WTC11 (cell line): ENCODE results near the gene UBR2. TPM values are rescaled to one million over a fixed set of nuclear protein-coding genes. Genes with fewer than 3 reads are reported as not detected.

Experiments
- ATAC-seq: fragments of 200-7000 bp; cut with Tn5 transposase; 2 replicates; pipeline ENCODE4 v1.10.0; 2021; ENCODE audit warnings: mild to moderate bottlenecking, moderate library complexity
- CTCF ChIA-PET: fragments of 300-600 bp; sonication (Branson Sonifier 250); formaldehyde crosslinking; loops from one replicate; lab custom pipeline; 2021; ENCODE audit warnings: antibody characterized with exemption; lab: Charles Lee
- POLR2A ChIA-PET: fragments of 350-600 bp; sonication (Branson Sonifier 250); formaldehyde crosslinking; loops from one replicate; lab custom pipeline; 2021; ENCODE audit warnings: antibody characterized with exemption; lab: Charles Lee
- DNase-seq: peaks from one replicate; pipeline ENCODE4 v3.0.0; 2021; ENCODE audit warnings: low spot score
- H3K27ac Mint-ChIP-seq: 2 replicates; pipeline ENCODE4 v1.8.0; 2021; ENCODE audit warnings: mixed read lengths
- H3K27me3 Mint-ChIP-seq: 2 replicates; pipeline ENCODE4 v1.8.0; 2021; ENCODE audit warnings: low read depth, mild to moderate bottlenecking, moderate library complexity, mixed read lengths
- H3K36me3 Mint-ChIP-seq: 2 replicates; pipeline ENCODE4 v1.8.0; 2021; ENCODE audit warnings: mixed read lengths
- H3K4me1 Mint-ChIP-seq: 2 replicates; pipeline ENCODE4 v1.8.0; 2022; ENCODE audit warnings: mixed read lengths
- H3K4me3 Mint-ChIP-seq: 2 replicates; pipeline ENCODE4 v1.8.0; 2021; ENCODE audit warnings: mild to moderate bottlenecking, moderate library complexity, mixed read lengths
- H3K9me3 Mint-ChIP-seq: 2 replicates; pipeline ENCODE4 v1.8.0; 2021; ENCODE audit warnings: mixed read lengths
- ATF1 ChIP-seq: sonication (generic); formaldehyde crosslinking; IDR thresholded peaks from 2 replicates; pipeline ENCODE4 v1.8.1; 2023; ENCODE audit warnings: mild to moderate bottlenecking, moderate library complexity, missing genetic modification reagents
- CBFB ChIP-seq: sonication (generic); formaldehyde crosslinking; IDR thresholded peaks from 2 replicates; pipeline ENCODE4 v1.8.1; 2022; ENCODE audit warnings: mild to moderate bottlenecking, low read depth, missing genetic modification reagents
- CREM ChIP-seq: sonication (generic); formaldehyde crosslinking; IDR thresholded peaks from 2 replicates; pipeline ENCODE4 v1.8.1; 2022; ENCODE audit warnings: mild to moderate bottlenecking, missing genetic modification reagents, moderate library complexity
- ELF4 ChIP-seq: sonication (generic); formaldehyde crosslinking; IDR thresholded peaks from 2 replicates; pipeline ENCODE4 v1.8.1; 2022; ENCODE audit warnings: low read depth, mild to moderate bottlenecking, moderate library complexity, missing genetic modification reagents
- EMX1 ChIP-seq: fragments of 250-450 bp; sonication (Bioruptor Pico); IDR thresholded peaks from 2 replicates; pipeline ENCODE4 v1.8.0; 2021; ENCODE audit warnings: mild to moderate bottlenecking
- FOXJ3 ChIP-seq: sonication (generic); formaldehyde crosslinking; IDR thresholded peaks from 2 replicates; pipeline ENCODE4 v1.9.0; 2021; ENCODE audit warnings: missing genetic modification reagents, mild to moderate bottlenecking, borderline replicate concordance
- IRF2 ChIP-seq: sonication (generic); formaldehyde crosslinking; IDR thresholded peaks from 2 replicates; pipeline ENCODE4 v1.8.0; 2022; ENCODE audit warnings: low read depth, missing genetic modification reagents, borderline replicate concordance
- NFE2L1 ChIP-seq: sonication (generic); formaldehyde crosslinking; IDR thresholded peaks from 2 replicates; pipeline ENCODE4 v1.8.1; 2023; ENCODE audit warnings: missing genetic modification reagents
- NFYB ChIP-seq: sonication (generic); formaldehyde crosslinking; conservative IDR thresholded peaks from 2 replicates; pipeline ENCODE4 v1.8.0; 2022; ENCODE audit warnings: low read depth, missing genetic modification reagents
- NR1H2 ChIP-seq: sonication (generic); formaldehyde crosslinking; IDR thresholded peaks from 2 replicates; pipeline ENCODE4 v1.9.0; 2021; ENCODE audit warnings: mild to moderate bottlenecking, moderate library complexity, missing genetic modification reagents
- NR2C2 ChIP-seq: sonication (generic); formaldehyde crosslinking; IDR thresholded peaks from 2 replicates; pipeline ENCODE4 v1.8.0; 2022; ENCODE audit warnings: mild to moderate bottlenecking, missing genetic modification reagents
- TP53 ChIP-seq: sonication (generic); formaldehyde crosslinking; IDR thresholded peaks from 2 replicates; pipeline ENCODE4 v1.8.1; 2023; ENCODE audit warnings: mild to moderate bottlenecking, missing genetic modification reagents
- ZNF219 ChIP-seq: sonication (generic); formaldehyde crosslinking; IDR thresholded peaks from 2 replicates; pipeline ENCODE4 v1.8.0; 2023; ENCODE audit warnings: missing genetic modification reagents, mild to moderate bottlenecking, borderline replicate concordance
- ZNF317 ChIP-seq: sonication (generic); formaldehyde crosslinking; IDR thresholded peaks from 2 replicates; pipeline ENCODE4 v1.8.1; 2023; ENCODE audit warnings: low read depth, mild to moderate bottlenecking, moderate library complexity, missing genetic modification reagents, borderline replicate concordance
- ZNF671 ChIP-seq: fragments of 250-450 bp; sonication (Bioruptor Pico); IDR thresholded peaks from 2 replicates; pipeline ENCODE4 v1.8.0; 2021; ENCODE audit warnings: mild to moderate bottlenecking
- total RNA-seq: library from RNA; stranded (reverse); gene quantifications from 3 replicates; pipeline ENCODE4 v1.2.3, GENCODE V29; 2021
- TF ChIP-seq, protein P1 (sequence below): fragments of 250-450 bp; sonication (Bioruptor Pico); IDR thresholded peaks from 2 replicates; pipeline ENCODE4 v1.9.0; 2021; ENCODE audit warnings: mild to moderate bottlenecking
- TF ChIP-seq, protein P2 (sequence below): sonication (generic); formaldehyde crosslinking; IDR thresholded peaks from 2 replicates; pipeline ENCODE4 v1.8.1; 2022; ENCODE audit warnings: low read depth, mild to moderate bottlenecking, moderate library complexity, missing genetic modification reagents, borderline replicate concordance
- TF ChIP-seq, protein P3 (sequence below): sonication (generic); formaldehyde crosslinking; IDR thresholded peaks from 2 replicates; pipeline ENCODE4 v1.8.0; 2022; ENCODE audit warnings: mild to moderate bottlenecking, missing genetic modification reagents
- TF ChIP-seq, protein P4 (sequence below): sonication (generic); formaldehyde crosslinking; IDR thresholded peaks from 2 replicates; pipeline ENCODE4 v1.8.1; 2023; ENCODE audit warnings: mild to moderate bottlenecking, missing genetic modification reagents
- TF ChIP-seq, protein P5 (sequence below): fragments of 250-450 bp; sonication (Bioruptor Pico); IDR thresholded peaks from 2 replicates; pipeline ENCODE4 v1.9.0; 2021; ENCODE audit warnings: mild to moderate bottlenecking, borderline replicate concordance
- TF ChIP-seq, protein P6 (sequence below): sonication (generic); formaldehyde crosslinking; IDR thresholded peaks from 2 replicates; pipeline ENCODE4 v1.8.0; 2023; ENCODE audit warnings: missing genetic modification reagents, mild to moderate bottlenecking, borderline replicate concordance

UBR2 gene
- total RNA-seq, 1 experiment from 2014 or later: 18.8 TPM

DNA sequence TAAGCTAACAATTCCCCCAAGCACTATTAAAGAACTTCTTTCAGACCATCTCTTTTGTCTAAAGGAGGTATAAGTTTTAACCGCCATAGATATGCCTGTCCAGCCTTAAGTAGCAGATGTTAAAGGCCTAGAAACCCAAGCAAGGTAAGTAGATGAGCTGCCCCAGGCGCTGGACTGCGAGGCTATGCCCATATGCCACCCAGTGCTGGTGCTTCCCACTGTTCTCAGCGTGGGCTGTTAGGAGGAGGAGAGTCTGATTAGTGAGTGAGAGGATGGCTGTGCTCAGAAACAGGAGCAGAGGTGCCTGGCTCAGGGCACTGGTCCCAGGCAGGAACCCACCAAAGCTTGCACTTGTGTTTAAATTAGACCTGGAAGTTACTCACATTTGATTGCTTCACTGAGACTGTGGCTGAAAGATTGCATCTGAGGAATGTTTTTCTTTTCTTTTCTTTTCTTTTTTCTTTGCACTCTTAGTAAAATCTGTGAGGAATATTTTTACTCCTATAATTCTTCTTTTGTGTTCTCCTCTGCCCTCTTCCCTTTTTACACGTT lies 126.4 kb downstream of the UBR2 start:
- no peaks in the 10 kb centered on the region; the same call in 1 of the 2 replicates for H3K27me3 Mint-ChIP-seq
- no peak overlapping the region for H3K4me3 Mint-ChIP-seq
- H3K36me3 Mint-ChIP-seq: peaks cover 59% of the 10 kb centered on the region
- CTCF ChIA-PET: interaction anchor here (1.2 kb wide), 1 partner anchor 28 kb away, joined by 4 read pairs; no protein-coding TSS in a partner anchor
- DNase-seq (no peak), ATAC-seq (no peak)
- no peak overlapping the region for H3K27ac Mint-ChIP-seq
- TF ChIP-seq, protein P1, sequence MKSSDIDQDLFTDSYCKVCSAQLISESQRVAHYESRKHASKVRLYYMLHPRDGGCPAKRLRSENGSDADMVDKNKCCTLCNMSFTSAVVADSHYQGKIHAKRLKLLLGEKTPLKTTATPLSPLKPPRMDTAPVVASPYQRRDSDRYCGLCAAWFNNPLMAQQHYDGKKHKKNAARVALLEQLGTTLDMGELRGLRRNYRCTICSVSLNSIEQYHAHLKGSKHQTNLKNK (CRISPR knock-in tag): no peak
- TF ChIP-seq, protein P2, sequence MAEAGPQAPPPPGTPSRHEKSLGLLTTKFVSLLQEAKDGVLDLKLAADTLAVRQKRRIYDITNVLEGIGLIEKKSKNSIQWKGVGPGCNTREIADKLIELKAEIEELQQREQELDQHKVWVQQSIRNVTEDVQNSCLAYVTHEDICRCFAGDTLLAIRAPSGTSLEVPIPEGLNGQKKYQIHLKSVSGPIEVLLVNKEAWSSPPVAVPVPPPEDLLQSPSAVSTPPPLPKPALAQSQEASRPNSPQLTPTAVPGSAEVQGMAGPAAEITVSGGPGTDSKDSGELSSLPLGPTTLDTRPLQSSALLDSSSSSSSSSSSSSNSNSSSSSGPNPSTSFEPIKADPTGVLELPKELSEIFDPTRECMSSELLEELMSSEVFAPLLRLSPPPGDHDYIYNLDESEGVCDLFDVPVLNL (CRISPR knock-in tag): no peak
- TF ChIP-seq FOXJ3 (CRISPR knock-in tag): no peak
- no peak for TF ChIP-seq EMX1
- TF ChIP-seq TP53 (CRISPR knock-in tag): no peak
- no peak for TF ChIP-seq CBFB (CRISPR knock-in tag)
- TF ChIP-seq ZNF219 (CRISPR knock-in tag): no peak
- no peak for TF ChIP-seq IRF2 (CRISPR knock-in tag)
- TF ChIP-seq NR1H2 (CRISPR knock-in tag): no peak
- TF ChIP-seq, protein P3, sequence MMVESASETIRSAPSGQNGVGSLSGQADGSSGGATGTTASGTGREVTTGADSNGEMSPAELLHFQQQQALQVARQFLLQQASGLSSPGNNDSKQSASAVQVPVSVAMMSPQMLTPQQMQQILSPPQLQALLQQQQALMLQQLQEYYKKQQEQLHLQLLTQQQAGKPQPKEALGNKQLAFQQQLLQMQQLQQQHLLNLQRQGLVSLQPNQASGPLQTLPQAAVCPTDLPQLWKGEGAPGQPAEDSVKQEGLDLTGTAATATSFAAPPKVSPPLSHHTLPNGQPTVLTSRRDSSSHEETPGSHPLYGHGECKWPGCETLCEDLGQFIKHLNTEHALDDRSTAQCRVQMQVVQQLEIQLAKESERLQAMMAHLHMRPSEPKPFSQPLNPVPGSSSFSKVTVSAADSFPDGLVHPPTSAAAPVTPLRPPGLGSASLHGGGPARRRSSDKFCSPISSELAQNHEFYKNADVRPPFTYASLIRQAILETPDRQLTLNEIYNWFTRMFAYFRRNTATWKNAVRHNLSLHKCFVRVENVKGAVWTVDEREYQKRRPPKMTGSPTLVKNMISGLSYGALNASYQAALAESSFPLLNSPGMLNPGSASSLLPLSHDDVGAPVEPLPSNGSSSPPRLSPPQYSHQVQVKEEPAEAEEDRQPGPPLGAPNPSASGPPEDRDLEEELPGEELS (CRISPR knock-in tag): no peak
- no peak for TF ChIP-seq ATF1 (CRISPR knock-in tag)
- TF ChIP-seq ZNF317: no peak
- no peak for TF ChIP-seq CREM (CRISPR knock-in tag)
- TF ChIP-seq NFYB (CRISPR knock-in tag): no peak
- TF ChIP-seq, protein P4, sequence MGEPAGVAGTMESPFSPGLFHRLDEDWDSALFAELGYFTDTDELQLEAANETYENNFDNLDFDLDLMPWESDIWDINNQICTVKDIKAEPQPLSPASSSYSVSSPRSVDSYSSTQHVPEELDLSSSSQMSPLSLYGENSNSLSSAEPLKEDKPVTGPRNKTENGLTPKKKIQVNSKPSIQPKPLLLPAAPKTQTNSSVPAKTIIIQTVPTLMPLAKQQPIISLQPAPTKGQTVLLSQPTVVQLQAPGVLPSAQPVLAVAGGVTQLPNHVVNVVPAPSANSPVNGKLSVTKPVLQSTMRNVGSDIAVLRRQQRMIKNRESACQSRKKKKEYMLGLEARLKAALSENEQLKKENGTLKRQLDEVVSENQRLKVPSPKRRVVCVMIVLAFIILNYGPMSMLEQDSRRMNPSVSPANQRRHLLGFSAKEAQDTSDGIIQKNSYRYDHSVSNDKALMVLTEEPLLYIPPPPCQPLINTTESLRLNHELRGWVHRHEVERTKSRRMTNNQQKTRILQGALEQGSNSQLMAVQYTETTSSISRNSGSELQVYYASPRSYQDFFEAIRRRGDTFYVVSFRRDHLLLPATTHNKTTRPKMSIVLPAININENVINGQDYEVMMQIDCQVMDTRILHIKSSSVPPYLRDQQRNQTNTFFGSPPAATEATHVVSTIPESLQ: no peak
- TF ChIP-seq ZNF671 (CRISPR knock-in tag): no peak
- H3K4me1 Mint-ChIP-seq: no peaks in the 10 kb centered on the region
- peaks cover 7% of the 10 kb centered on the region for H3K9me3 Mint-ChIP-seq
- POLR2A ChIA-PET: no interaction called here

DNA sequence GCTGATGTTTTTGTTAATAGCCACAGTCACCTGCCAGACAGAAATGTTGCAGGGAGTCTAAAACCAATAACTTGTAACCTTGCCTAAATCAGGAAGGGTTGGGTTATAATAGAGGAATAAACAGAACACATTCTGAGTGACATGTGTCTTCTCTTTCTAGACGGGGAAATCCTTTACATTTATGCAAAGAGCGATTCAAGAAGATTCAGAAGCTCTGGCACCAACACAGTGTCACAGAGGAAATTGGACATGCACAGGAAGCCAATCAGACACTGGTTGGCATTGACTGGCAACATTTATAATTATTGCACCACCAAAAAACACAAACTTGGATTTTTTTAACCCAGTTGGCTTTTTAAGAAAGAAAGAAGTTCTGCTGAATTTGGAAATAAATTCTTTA lies 127.0 kb downstream of the UBR2 start:
- no peak for ATAC-seq
- POLR2A ChIA-PET: no interaction called here
- no peak for TF ChIP-seq NR2C2 (CRISPR knock-in tag)
- TF ChIP-seq, protein P5, sequence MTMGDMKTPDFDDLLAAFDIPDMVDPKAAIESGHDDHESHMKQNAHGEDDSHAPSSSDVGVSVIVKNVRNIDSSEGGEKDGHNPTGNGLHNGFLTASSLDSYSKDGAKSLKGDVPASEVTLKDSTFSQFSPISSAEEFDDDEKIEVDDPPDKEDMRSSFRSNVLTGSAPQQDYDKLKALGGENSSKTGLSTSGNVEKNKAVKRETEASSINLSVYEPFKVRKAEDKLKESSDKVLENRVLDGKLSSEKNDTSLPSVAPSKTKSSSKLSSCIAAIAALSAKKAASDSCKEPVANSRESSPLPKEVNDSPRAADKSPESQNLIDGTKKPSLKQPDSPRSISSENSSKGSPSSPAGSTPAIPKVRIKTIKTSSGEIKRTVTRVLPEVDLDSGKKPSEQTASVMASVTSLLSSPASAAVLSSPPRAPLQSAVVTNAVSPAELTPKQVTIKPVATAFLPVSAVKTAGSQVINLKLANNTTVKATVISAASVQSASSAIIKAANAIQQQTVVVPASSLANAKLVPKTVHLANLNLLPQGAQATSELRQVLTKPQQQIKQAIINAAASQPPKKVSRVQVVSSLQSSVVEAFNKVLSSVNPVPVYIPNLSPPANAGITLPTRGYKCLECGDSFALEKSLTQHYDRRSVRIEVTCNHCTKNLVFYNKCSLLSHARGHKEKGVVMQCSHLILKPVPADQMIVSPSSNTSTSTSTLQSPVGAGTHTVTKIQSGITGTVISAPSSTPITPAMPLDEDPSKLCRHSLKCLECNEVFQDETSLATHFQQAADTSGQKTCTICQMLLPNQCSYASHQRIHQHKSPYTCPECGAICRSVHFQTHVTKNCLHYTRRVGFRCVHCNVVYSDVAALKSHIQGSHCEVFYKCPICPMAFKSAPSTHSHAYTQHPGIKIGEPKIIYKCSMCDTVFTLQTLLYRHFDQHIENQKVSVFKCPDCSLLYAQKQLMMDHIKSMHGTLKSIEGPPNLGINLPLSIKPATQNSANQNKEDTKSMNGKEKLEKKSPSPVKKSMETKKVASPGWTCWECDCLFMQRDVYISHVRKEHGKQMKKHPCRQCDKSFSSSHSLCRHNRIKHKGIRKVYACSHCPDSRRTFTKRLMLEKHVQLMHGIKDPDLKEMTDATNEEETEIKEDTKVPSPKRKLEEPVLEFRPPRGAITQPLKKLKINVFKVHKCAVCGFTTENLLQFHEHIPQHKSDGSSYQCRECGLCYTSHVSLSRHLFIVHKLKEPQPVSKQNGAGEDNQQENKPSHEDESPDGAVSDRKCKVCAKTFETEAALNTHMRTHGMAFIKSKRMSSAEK: no peak
- no peak for TF ChIP-seq NFE2L1
- no peak for TF ChIP-seq ELF4 (CRISPR knock-in tag)
- TF ChIP-seq, protein P6, sequence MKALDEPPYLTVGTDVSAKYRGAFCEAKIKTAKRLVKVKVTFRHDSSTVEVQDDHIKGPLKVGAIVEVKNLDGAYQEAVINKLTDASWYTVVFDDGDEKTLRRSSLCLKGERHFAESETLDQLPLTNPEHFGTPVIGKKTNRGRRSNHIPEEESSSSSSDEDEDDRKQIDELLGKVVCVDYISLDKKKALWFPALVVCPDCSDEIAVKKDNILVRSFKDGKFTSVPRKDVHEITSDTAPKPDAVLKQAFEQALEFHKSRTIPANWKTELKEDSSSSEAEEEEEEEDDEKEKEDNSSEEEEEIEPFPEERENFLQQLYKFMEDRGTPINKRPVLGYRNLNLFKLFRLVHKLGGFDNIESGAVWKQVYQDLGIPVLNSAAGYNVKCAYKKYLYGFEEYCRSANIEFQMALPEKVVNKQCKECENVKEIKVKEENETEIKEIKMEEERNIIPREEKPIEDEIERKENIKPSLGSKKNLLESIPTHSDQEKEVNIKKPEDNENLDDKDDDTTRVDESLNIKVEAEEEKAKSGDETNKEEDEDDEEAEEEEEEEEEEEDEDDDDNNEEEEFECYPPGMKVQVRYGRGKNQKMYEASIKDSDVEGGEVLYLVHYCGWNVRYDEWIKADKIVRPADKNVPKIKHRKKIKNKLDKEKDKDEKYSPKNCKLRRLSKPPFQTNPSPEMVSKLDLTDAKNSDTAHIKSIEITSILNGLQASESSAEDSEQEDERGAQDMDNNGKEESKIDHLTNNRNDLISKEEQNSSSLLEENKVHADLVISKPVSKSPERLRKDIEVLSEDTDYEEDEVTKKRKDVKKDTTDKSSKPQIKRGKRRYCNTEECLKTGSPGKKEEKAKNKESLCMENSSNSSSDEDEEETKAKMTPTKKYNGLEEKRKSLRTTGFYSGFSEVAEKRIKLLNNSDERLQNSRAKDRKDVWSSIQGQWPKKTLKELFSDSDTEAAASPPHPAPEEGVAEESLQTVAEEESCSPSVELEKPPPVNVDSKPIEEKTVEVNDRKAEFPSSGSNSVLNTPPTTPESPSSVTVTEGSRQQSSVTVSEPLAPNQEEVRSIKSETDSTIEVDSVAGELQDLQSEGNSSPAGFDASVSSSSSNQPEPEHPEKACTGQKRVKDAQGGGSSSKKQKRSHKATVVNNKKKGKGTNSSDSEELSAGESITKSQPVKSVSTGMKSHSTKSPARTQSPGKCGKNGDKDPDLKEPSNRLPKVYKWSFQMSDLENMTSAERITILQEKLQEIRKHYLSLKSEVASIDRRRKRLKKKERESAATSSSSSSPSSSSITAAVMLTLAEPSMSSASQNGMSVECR (CRISPR knock-in tag): no peak

More for the DNA sequence above, 127.0 kb downstream of the UBR2 start:
- Mint-ChIP-seq H3K27ac (no peak overlapping the region), H3K27me3 (no peaks in the 10 kb centered on the region; the same call in 1 of the 2 replicates), H3K4me1 (no peaks in the 10 kb centered on the region), H3K36me3 (peaks cover 52% of the 10 kb centered on the region), H3K9me3 (peaks cover 7% of the 10 kb centered on the region), H3K4me3 (no peak overlapping the region)
- CTCF ChIA-PET: interaction anchor here (1.2 kb wide), 1 partner anchor 29 kb away, joined by 4 read pairs; no protein-coding TSS in a partner anchor
- DNase-seq: no peak
